HepG2 (cell line): ENCODE data around the gene ZNF618. TPM values are rescaled to one million over a fixed set of nuclear protein-coding genes. Genes with fewer than 3 reads are reported as not detected.

Experiments
- ATAC-seq: fragments of 200-7000 bp; cut with Tn5 transposase; 3 replicates; pipeline ENCODE4 v1.9.1; 2020; ENCODE audit warnings: mild to moderate bottlenecking, moderate library complexity
- BruUV-seq: library from RNA; stranded (reverse); fragments of 400-500 nt; replicated peaks from 2 replicates; lab custom pipeline; 2021; lab: Mats Ljungman, UMichigan
- CTCF ChIA-PET: fragments of 300-600 bp; formaldehyde crosslinking; extraction: SDS; loops from one replicate; lab custom pipeline; 2021; ENCODE audit warnings: low total read pairs, inconsistent platforms, low intra/inter-chr PET ratio; lab: Yijun Ruan, JAX
- POLR2A ChIA-PET: fragments of 350-600 bp; sonication (Branson Sonifier 250); formaldehyde crosslinking; loops from one replicate; lab custom pipeline; 2020; ENCODE audit warnings: antibody characterized with exemption, inconsistent platforms; lab: Yijun Ruan, JAX
- DNase-seq: peaks from one replicate; pipeline ENCODE4 v3.0.0-alpha.2; 2015; ENCODE audit warnings: low spot score
- FAIRE-seq: peaks from 3 replicates; lab custom pipeline; 2011; peaks lifted over from hg19 to GRCh38; lab: Jason Lieb, UNC
- H2AFZ ChIP-seq: one replicate; pipeline ENCODE4 v1.6.1; 2011; ENCODE audit warnings: low read length, inconsistent platforms
- H3K27ac ChIP-seq: fragments of 300-600 bp; 3 replicates; pipeline ENCODE4 v1.8.0; 2011; ENCODE audit warnings: mixed run types, mild to moderate bottlenecking, mixed read lengths, low read length, inconsistent platforms; ENCODE audit not compliant: insufficient read depth; ENCODE audit errors: extremely low read length
- H3K27me3 ChIP-seq, 2 experiments: fragments of 200-600 bp in 1 of 2; 2 replicates in 1 of 2; 3 replicates in 1 of 2; pipeline versions ENCODE4 v1.6.0 to v1.8.0; 2011; ENCODE audit warnings: low read length in 2 of 2, mild to moderate bottlenecking in 2 of 2, moderate library complexity in 2 of 2, inconsistent platforms in 1 of 2; ENCODE audit not compliant: insufficient read depth in 2 of 2, control insufficient read depth in 1 of 2
- H3K36me3 ChIP-seq, 2 experiments: fragments of 200-600 bp in 1 of 2; replicated peaks in 1 of 2; 2 replicates in 1 of 2; 3 replicates in 1 of 2; pipeline versions ENCODE4 v1.5.1 to v1.8.0; 2011; ENCODE audit warnings: low read length in 2 of 2, inconsistent platforms in 1 of 2; ENCODE audit not compliant: insufficient read depth in 2 of 2, control insufficient read depth in 1 of 2
- H3K4me1 ChIP-seq: 2 replicates; pipeline ENCODE4 v1.5.1; 2012; ENCODE audit warnings: low read length, inconsistent platforms; ENCODE audit not compliant: insufficient read depth
- H3K4me2 ChIP-seq: 2 replicates; pipeline ENCODE4 v1.6.0; 2011; ENCODE audit warnings: low read depth, low read length, inconsistent platforms
- H3K4me3 ChIP-seq, 3 experiments: fragments of 200-600 bp in 1 of 3; sonication (generic), shearing (Covaris generic) in 1 of 3; replicated peaks in 1 of 3; 2 replicates each; pipeline ENCODE4 v1.5.1; 2011 to 2016; ENCODE audit warnings: low read length in 3 of 3, inconsistent platforms in 2 of 3, low read depth in 2 of 3, mild to moderate bottlenecking in 2 of 3, control low read depth in 1 of 3, mixed read lengths in 1 of 3; ENCODE audit not compliant: insufficient read depth in 1 of 3
- H3K79me2 ChIP-seq: one replicate; pipeline ENCODE4 v1.6.1; 2011; ENCODE audit warnings: low read length, inconsistent platforms; ENCODE audit not compliant: insufficient read depth
- H3K9ac ChIP-seq: 2 replicates; pipeline ENCODE4 v1.6.0; 2011; ENCODE audit warnings: mild to moderate bottlenecking, low read depth, low read length, inconsistent platforms; ENCODE audit not compliant: insufficient read depth
- H3K9me3 ChIP-seq: 2 replicates; pipeline ENCODE4 v1.5.1; 2012; ENCODE audit warnings: mild to moderate bottlenecking, low read length
- H4K20me1 ChIP-seq: 2 replicates; pipeline ENCODE4 v1.6.0; 2011; ENCODE audit warnings: inconsistent platforms, mild to moderate bottlenecking, low read length, moderate library complexity; ENCODE audit not compliant: insufficient read depth
- ATF7 ChIP-seq, 2 experiments: fragments of 450-650 bp in 1 of 2; sonication (generic) in 1 of 2; formaldehyde crosslinking in 1 of 2; IDR thresholded peaks; 2 replicates each; pipeline versions ENCODE4 v1.4.0 to v1.6.1; 2016 to 2020; ENCODE audit warnings: antibody characterized with exemption in 1 of 2, mild to moderate bottlenecking in 1 of 2, missing genetic modification reagents in 1 of 2
- ZFP90 ChIP-seq: sonication (generic); formaldehyde crosslinking; IDR thresholded peaks from 2 replicates; pipeline ENCODE4 v1.8.0; 2022; ENCODE audit warnings: missing genetic modification reagents, mild to moderate bottlenecking, inconsistent platforms, borderline replicate concordance
- ZGPAT ChIP-seq: IDR thresholded peaks from 2 replicates; pipeline ENCODE4 v1.6.1; 2016; ENCODE audit warnings: mild to moderate bottlenecking
- ZNF274 ChIP-seq: sonication (generic); formaldehyde crosslinking; IDR thresholded peaks from 2 replicates; pipeline ENCODE4 v1.5.1; 2020; ENCODE audit warnings: mild to moderate bottlenecking, missing genetic modification reagents
- ZNF354B ChIP-seq: sonication (generic); formaldehyde crosslinking; IDR thresholded peaks from 2 replicates; pipeline ENCODE4 v1.8.0; 2022; ENCODE audit warnings: mild to moderate bottlenecking, missing genetic modification reagents
- WGBS: methylation state at CpG from one replicate; pipeline ENCODE4 v1.1.6; 2017; ENCODE audit warnings: low lambda C conversion rate; 5-methylcytosine and 5-hydroxymethylcytosine counted together
- in situ Hi-C: cut with HindIII; loops from 2 replicates; pipeline ENCODE4 v1.10.0; 2017; ENCODE audit warnings: low pct_unique_long_range_greater_than_20kb; ENCODE audit not compliant: extremely low pct_ligation_motif_present
- intact Hi-C: fragments of 100-400 bp; cut with micrococcal nuclease; formaldehyde crosslinking; loops from one replicate; pipeline ENCODE4 v1.10.0; 2022; ENCODE audit not compliant: unreplicated experiment
- polyA plus RNA-seq, 8 experiments: library from polyadenylated mRNA; depleted of rRNA in 3 of 8; stranded (reverse) in 7 of 8; unstranded in 1 of 8; fragments of >200 nt; fragmentation: Illumina TruSeq in 4 of 8; extraction: Trizol in 4 of 8; gene quantifications; 2 replicates each; pipeline versions ENCODE4 v1.2.1 to v1.2.3, GENCODE V29; 2011 to 2016; ENCODE audit warnings: low read depth in 4 of 8, missing spikeins in 1 of 8, mixed read lengths in 1 of 8; ENCODE audit not compliant: insufficient read depth in 1 of 8
- total RNA-seq, 5 experiments: library from RNA; depleted of rRNA; stranded (reverse); fragments of >200 nt; fragmentation: Illumina TruSeq; extraction: Trizol; gene quantifications; 2 replicates each; pipeline ENCODE4 v1.2.3, GENCODE V29; 2016; ENCODE audit warnings: low read depth in 1 of 5
- TF ChIP-seq, protein P1 (sequence below): sonication (generic); formaldehyde crosslinking; IDR thresholded peaks from 2 replicates; pipeline ENCODE4 v1.8.1; 2023; ENCODE audit warnings: mild to moderate bottlenecking, missing genetic modification reagents

ZNF618 gene
- total and polyA plus RNA-seq, 2 of the 13 experiments (the other 11 are each of a cell fraction or from before 2014, with no cell fraction given) = 0.07 TPM

DNA sequence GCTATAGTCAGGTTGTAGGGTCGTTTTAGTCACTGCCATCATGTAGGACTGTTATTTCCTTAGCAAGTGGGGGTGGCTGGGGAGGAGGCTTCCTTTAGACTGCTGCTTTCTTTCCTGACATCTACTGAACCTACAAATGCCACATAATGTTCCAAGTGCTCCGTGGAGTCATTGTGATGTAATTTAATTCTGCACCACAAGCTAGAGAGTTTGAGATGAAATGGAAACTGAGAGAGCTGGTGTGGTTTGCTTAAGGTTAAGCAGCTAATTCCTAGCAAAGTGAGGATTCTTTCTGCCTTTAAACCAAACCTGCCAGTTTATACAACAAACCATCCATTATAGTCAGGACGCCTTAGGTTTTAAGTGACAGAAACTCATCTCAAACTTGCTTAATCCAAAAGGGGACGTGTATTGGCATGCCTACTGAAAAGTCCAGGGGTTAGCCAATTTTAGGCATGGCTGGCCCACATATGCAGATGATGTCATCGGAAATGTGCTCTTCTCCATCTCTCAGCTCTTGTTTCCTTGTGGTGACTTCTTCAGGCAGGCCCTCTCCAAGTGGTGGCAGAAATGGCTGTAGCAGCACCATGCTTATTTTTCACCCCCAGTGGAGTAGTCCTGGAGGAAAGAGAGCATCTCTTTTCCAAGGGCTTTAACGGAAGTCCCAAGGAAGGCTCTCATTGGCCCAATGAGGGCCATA, 30.5 kb downstream of the ZNF618 start:
- ChIA-PET CTCF (no interaction called here), POLR2A (no interaction called here)
- H2AFZ ChIP-seq = no peak overlapping the region
- H3K36me3 ChIP-seq = no peaks in the 10 kb centered on the region
- intact Hi-C loops (loop anchor here (1.0 kb wide), 1 partner anchor 48 kb away; no protein-coding TSS in a partner anchor), in situ Hi-C loops (no loop called here)
- no peak overlapping the region for H3K9ac ChIP-seq
- BruUV-seq = no TSS peak
- H4K20me1 ChIP-seq = no peaks in the 10 kb centered on the region
- no peak overlapping the region for H3K4me2 ChIP-seq
- H3K9me3 ChIP-seq = no peaks in the 10 kb centered on the region
- no peaks in the 10 kb centered on the region for H3K4me1 ChIP-seq
- no peak overlapping the region for H3K27ac ChIP-seq
- no peaks in the 10 kb centered on the region for H3K79me2 ChIP-seq
- FAIRE-seq (no peak), DNase-seq (no peak), ATAC-seq (no peak)
- H3K27me3 ChIP-seq = peaks cover 0 to 15% of the 10 kb centered on the region in 2 experiments; a peak in 2 of 5 replicates
- 35% methylated on average over 6 of the region's 6 CpGs for WGBS
- no peak overlapping the region for H3K4me3 ChIP-seq
- TF ChIP-seq ATF7 (IDR thresholded peaks at IDR 0.05) (peak; percentile 84), ATF7 (CRISPR knock-in tag; IDR thresholded peaks at IDR 0.05) (no peak), ZFP90 (no peak), ZGPAT (CRISPR knock-in tag) (no peak)

DNA sequence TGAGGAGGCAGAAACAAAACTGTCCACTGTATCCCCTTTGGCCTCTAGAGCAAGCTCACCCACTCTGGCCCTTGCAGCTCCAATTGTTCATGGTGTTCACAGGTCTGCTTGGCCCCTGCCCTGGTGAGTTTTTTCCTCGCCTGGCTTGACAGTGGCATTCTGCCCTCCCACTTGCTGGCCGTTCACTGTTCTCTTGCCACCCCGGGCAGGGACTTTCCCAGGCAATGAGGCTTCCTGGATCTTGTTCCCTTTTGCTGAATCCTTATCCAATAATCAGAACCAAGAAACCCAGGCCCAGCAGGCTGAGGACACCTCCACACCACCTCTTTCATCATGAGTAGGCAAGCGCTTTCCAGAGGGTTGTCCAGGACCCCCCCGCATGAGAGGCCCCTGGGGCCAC, 31.2 kb downstream of the ZNF618 start:
- Histone ChIP-seq H3K4me2 (no peak overlapping the region), H3K79me2 (no peaks in the 10 kb centered on the region), H3K27ac (no peak overlapping the region), H3K4me3 (no peak overlapping the region), H3K36me3 (no peaks in the 10 kb centered on the region), H3K4me1 (no peaks in the 10 kb centered on the region), H2AFZ (no peak overlapping the region), H4K20me1 (no peaks in the 10 kb centered on the region), H3K9me3 (no peaks in the 10 kb centered on the region)
- intact Hi-C loops = no loop called here
- 47% methylated on average over 5 of the region's 5 CpGs for WGBS
- no TSS peak for BruUV-seq
- DNase-seq = no peak
- ChIA-PET POLR2A (no interaction called here), CTCF (no interaction called here)
- in situ Hi-C loops = no loop called here
- FAIRE-seq = no peak
- ATAC-seq = no peak
- TF ChIP-seq, protein P1, sequence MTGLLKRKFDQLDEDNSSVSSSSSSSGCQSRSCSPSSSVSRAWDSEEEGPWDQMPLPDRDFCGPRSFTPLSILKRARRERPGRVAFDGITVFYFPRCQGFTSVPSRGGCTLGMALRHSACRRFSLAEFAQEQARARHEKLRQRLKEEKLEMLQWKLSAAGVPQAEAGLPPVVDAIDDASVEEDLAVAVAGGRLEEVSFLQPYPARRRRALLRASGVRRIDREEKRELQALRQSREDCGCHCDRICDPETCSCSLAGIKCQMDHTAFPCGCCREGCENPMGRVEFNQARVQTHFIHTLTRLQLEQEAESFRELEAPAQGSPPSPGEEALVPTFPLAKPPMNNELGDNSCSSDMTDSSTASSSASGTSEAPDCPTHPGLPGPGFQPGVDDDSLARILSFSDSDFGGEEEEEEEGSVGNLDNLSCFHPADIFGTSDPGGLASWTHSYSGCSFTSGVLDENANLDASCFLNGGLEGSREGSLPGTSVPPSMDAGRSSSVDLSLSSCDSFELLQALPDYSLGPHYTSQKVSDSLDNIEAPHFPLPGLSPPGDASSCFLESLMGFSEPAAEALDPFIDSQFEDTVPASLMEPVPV (CRISPR knock-in tag) = no peak
- TF ChIP-seq ZNF274 = no peak
- no peak for TF ChIP-seq ZNF354B (CRISPR knock-in tag)
- TF ChIP-seq, all 625 proteins: peak for 0
- H3K9ac ChIP-seq = no peak overlapping the region
- H3K27me3 ChIP-seq = peaks cover 0 to 8% of the 10 kb centered on the region in 2 experiments; a peak in 2 of 5 replicates
